ENCODE data around the gene GAL. TPM values are rescaled to one million over a fixed set of nuclear protein-coding genes. Genes with fewer than 3 reads are reported as not detected.

Gene GAL
- total RNA-seq, 2 donors from 2014 or later: not detected

DNA sequence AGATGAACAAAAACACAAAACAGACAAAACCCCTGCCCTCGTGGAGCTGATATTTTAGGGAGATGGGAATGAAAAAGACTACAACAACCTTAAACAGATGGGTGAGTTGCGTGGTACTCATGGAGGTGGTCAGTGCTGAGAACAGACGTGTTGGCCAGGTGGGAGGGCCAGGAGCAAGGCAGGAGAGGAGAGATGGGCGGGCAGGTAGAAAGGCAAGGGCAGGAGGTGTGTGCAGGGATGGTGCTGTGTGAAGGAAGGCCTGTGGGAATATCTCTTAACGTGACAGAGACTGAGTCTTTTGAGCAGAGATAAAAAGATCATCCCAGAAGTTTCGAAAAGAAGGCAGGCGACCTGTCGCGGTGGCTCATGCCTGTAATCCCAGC is 7.0 kb downstream of the GAL start:
- no peak for TF ChIP-seq CTCF (IDR thresholded peaks at IDR 0.05)
- Histone ChIP-seq H3K36me3 (no peaks in the 10 kb centered on the region), H3K27ac (no peak overlapping the region), H3K27me3 (no peaks in the 10 kb centered on the region), H3K4me3 (no peak overlapping the region), H3K9me3 (peaks cover 0 to 8% of the 10 kb centered on the region in 2 donors), H3K4me1 (no peaks in the 10 kb centered on the region)
- no peak for DNase-seq (ENCODE audit: low spot score)

DNA sequence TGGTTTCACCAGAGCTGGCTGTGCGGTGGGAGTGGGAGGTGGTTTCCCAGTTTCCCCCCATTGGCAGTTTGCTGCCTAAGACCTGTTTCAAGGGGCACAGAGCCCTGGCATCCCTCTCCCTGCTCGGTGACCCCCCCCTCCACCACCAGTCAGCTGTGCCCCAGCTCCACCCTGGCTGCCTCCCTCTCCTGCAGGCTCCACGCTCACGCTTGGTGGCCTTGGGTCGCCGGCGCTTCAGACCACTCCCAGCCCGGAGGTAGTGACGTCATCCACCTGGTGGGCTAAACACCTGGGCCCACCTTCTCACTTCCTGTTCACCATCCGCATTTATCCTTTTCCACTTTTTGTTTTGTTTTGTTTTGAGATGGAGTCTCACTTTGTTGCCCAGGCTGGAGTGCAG is 7.8 kb downstream of the GAL start:
- H3K27ac ChIP-seq: no peak overlapping the region
- H3K36me3 ChIP-seq: no peaks in the 10 kb centered on the region
- H3K4me3 ChIP-seq: no peak overlapping the region
- peaks cover 0 to 14% of the 10 kb centered on the region in 2 donors for H3K9me3 ChIP-seq
- DNase-seq (ENCODE audit: low spot score): no peak
- H3K4me1 ChIP-seq: no peaks in the 10 kb centered on the region
- no peaks in the 10 kb centered on the region for H3K27me3 ChIP-seq
- TF ChIP-seq CTCF (IDR thresholded peaks at IDR 0.05): no peak

DNA sequence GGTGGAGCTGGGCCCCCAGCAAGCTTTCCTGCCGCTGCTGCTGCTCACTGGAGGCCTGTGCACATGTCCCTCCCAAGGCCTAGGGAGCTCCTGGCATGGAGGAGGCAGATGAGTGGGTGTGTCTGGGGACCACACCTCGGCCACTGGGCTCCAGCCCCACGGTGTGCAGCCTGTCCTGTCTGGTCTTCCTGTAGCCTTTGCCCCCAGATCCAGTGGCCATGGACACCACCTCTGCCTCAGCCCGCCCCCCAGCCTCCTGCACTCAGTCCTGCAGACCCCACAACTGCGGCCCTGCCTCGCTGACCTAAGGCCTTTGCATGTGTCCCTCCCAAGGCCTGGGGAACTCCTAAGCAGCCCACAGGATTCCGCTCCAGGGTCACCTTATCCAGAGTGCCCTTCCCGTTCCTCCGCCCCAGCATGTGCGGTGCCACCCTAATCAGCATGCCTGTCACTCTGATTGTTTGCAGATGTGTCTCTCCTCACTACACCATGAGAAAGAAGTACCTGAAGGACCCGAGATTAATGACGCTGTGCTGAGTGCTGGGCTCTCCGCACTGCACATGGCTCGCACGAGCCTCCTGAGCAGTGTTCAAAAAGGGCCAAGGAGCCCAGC is 8.6 kb downstream of the GAL start:
- no peak for TF ChIP-seq CTCF (IDR thresholded peaks at IDR 0.05)
- Histone ChIP-seq H3K9me3 (peaks cover 0 to 23% of the 10 kb centered on the region in 2 donors), H3K36me3 (no peaks in the 10 kb centered on the region), H3K4me3 (no peak overlapping the region), H3K27me3 (no peaks in the 10 kb centered on the region), H3K27ac (no peak overlapping the region), H3K4me1 (no peaks in the 10 kb centered on the region)
- DNase-seq (ENCODE audit: low spot score): no peak

GRCh38 chr11:68693484-68693882 is 9.1 kb downstream of the GAL start:
- no peaks in the 10 kb centered on the region for H3K36me3 ChIP-seq
- H3K4me3 ChIP-seq: no peak overlapping the region
- H3K4me1 ChIP-seq: no peaks in the 10 kb centered on the region
- no peak for DNase-seq (ENCODE audit: low spot score)
- no peak for TF ChIP-seq CTCF (IDR thresholded peaks at IDR 0.05)
- H3K9me3 ChIP-seq: peaks cover 0 to 23% of the 10 kb centered on the region in 2 donors
- H3K27me3 ChIP-seq: no peaks in the 10 kb centered on the region
- no peak overlapping the region for H3K27ac ChIP-seq

DNA sequence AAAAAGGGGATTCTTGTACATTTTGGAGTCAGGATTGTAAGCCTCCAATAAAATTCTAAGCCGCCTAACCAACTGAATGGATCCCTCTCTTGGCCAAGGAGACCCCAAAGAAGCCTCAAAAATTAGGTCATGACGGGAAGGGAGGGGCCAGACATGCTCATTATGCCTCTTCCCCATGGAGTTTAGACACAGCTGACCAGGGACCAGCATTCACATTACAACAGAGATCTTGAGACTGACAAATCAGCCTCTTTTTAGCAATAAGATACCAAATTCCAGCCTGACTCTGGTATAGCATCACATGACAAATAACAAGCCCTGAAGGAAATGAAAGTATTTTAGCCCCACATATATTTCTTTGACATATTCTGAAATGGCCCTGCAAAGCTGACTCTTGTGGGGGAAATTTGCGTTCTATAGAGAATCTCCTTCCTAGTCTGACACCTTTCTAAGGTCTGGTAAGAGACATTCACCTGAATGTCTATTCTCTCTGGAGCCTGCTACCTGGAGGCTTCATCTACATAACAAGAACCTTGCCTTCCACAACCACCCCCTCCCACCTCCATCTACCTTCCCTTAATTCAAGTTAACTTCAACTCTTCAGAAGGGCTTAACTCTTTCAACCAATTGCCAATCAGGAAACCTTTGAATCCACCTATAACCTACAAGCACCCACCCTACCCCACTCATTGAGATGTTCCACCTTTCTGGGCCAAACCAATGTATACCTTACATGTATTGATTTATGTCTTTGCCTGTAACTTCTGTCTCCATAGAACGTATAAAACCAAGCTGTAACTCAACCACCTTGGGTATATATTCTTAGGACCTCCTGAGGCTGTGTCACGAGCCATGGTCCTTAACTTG is 10.3 kb downstream of the GAL start:
- Histone ChIP-seq H3K4me1 (no peaks in the 10 kb centered on the region), H3K9me3 (peaks cover 0 to 23% of the 10 kb centered on the region in 2 donors), H3K27ac (no peak overlapping the region), H3K4me3 (no peak overlapping the region), H3K36me3 (no peaks in the 10 kb centered on the region), H3K27me3 (no peaks in the 10 kb centered on the region)
- DNase-seq (ENCODE audit: low spot score): no peak
- no peak for TF ChIP-seq CTCF (IDR thresholded peaks at IDR 0.05)

All from right atrium auricular region (tissue), 2 donors.